Keratinocyte (primary cell): ENCODE data around the gene SPATS2.

ENCODE experiments used
- EZH2 ChIP-seq: IDR thresholded peaks from one replicate; pipeline ENCODE4 v1.6.1; 2012; ENCODE audit warnings: inconsistent platforms, mild to moderate bottlenecking, low read length, moderate library complexity
- TF ChIP-seq, protein P1 (sequence below), 3 experiments: IDR thresholded peaks in 1 of 3; conservative IDR thresholded peaks in 1 of 3; optimal IDR thresholded peaks in 1 of 3; 2 replicates in 2 of 3; 3 replicates in 1 of 3; pipeline versions ENCODE3 to v1.5.1; 2011; ENCODE audit warnings: low read length in 3 of 3, mild to moderate bottlenecking in 3 of 3, moderate library complexity in 2 of 3, control low read depth in 1 of 3, inconsistent platforms in 1 of 3; ENCODE audit not compliant: insufficient read depth in 2 of 3; ENCODE audit errors: extremely low read depth in 1 of 3

DNA sequence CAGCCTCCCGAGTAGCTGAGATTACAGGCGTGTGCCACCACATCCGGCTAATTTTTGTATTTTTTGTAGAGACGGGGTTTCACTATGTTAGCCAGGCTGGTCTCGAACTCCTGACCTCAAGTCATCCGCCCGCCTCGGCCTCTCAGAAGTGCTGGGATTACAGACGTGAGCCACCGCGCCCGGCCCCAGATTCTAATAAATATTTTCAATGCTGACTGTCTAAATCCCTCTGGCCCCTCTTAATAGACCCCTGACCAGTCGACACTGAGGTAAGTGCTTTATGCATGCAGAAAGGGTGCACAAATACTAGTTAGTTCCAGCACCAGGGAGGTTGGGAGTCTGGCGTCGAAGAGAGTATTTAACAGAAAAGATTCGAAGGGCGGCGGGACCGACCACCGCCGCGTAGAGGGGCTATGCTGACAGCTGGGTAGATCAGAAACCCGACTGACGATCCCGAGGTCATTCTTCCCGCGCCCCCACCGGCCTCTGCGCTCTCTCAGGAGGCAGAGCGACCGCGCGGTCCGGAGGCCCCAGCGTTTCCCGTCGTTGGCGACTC, 1.1 kb upstream of the SPATS2 start:
- TF ChIP-seq, protein P1, sequence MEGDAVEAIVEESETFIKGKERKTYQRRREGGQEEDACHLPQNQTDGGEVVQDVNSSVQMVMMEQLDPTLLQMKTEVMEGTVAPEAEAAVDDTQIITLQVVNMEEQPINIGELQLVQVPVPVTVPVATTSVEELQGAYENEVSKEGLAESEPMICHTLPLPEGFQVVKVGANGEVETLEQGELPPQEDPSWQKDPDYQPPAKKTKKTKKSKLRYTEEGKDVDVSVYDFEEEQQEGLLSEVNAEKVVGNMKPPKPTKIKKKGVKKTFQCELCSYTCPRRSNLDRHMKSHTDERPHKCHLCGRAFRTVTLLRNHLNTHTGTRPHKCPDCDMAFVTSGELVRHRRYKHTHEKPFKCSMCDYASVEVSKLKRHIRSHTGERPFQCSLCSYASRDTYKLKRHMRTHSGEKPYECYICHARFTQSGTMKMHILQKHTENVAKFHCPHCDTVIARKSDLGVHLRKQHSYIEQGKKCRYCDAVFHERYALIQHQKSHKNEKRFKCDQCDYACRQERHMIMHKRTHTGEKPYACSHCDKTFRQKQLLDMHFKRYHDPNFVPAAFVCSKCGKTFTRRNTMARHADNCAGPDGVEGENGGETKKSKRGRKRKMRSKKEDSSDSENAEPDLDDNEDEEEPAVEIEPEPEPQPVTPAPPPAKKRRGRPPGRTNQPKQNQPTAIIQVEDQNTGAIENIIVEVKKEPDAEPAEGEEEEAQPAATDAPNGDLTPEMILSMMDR (optimal IDR thresholded peaks at IDR 0.05 in 1 of 3, IDR thresholded peaks at IDR 0.05 in 1 of 3, conservative IDR thresholded peaks at IDR 0.05 in 1 of 3; ENCODE audit: extremely low read depth in 1 of 3, insufficient read depth in 2 of 3, low read length in 3 of 3): no peak
- no peak for TF ChIP-seq EZH2
